Neural cell (in vitro differentiated cells): ENCODE results near the gene SLC1A2. TPM values are rescaled to one million over a fixed set of nuclear protein-coding genes. Genes with fewer than 3 reads are reported as not detected.

Experiments used
- H2AFZ ChIP-seq: fragments of 200-600, 300-800 bp; sonication (generic), shearing (Covaris generic); 2 replicates; pipeline ENCODE4 v1.6.0; 2014; ENCODE audit warnings: low read depth, mild to moderate bottlenecking, antibody characterized with exemption, low read length, moderate library complexity
- H3F3A ChIP-seq: fragments of 200-600 bp; shearing (Covaris generic); 2 replicates; pipeline ENCODE4 v1.6.1; 2016; ENCODE audit warnings: mild to moderate bottlenecking, moderate library complexity, mixed read lengths, antibody characterized with exemption, low read length; ENCODE audit not compliant: insufficient read depth, poor library complexity, severe bottlenecking
- H3K27ac ChIP-seq: fragments of 200-600, 300-800 bp; sonication (generic), shearing (Covaris generic); 2 replicates; pipeline ENCODE4 v1.5.1; 2014; ENCODE audit warnings: mild to moderate bottlenecking, low read length, moderate library complexity
- H3K27me3 ChIP-seq: fragments of 300-800, 200-600 bp; sonication (generic), shearing (Covaris generic); 2 replicates; pipeline ENCODE4 v1.6.0; 2014; ENCODE audit warnings: mild to moderate bottlenecking, low read depth, low read length, moderate library complexity; ENCODE audit not compliant: insufficient read depth
- H3K36me3 ChIP-seq: fragments of 300-800, 200-600 bp; sonication (generic), shearing (Covaris generic); 2 replicates; pipeline ENCODE4 v1.5.1; 2014; ENCODE audit warnings: mild to moderate bottlenecking, antibody characterized with exemption, low read length, moderate library complexity; ENCODE audit not compliant: insufficient read depth
- H3K4me2 ChIP-seq: fragments of 300-800, 200-600 bp; sonication (generic), shearing (Covaris generic); 2 replicates; pipeline ENCODE4 v1.6.0; 2014; ENCODE audit warnings: mild to moderate bottlenecking, low read length
- H3K4me3 ChIP-seq: fragments of 300-800, 200-600 bp; sonication (generic), shearing (Covaris generic); 2 replicates; pipeline ENCODE4 v1.5.1; 2014; ENCODE audit warnings: mild to moderate bottlenecking, low read length, moderate library complexity
- H3K79me2 ChIP-seq: fragments of 200-600 bp; shearing (Covaris generic); replicated peaks from 2 replicates; pipeline ENCODE4 v1.6.0; 2014; ENCODE audit warnings: mild to moderate bottlenecking, low read length, moderate library complexity; ENCODE audit not compliant: insufficient read depth
- H3K9ac ChIP-seq: fragments of 300-800, 200-600 bp; sonication (generic), shearing (Covaris generic); 2 replicates; pipeline ENCODE4 v1.6.1; 2016; ENCODE audit warnings: mild to moderate bottlenecking, low read length, mixed read lengths
- H3K9me2 ChIP-seq: fragments of 200-600 bp; shearing (Covaris generic); 2 replicates; pipeline ENCODE4 v1.6.1; 2016; ENCODE audit warnings: mild to moderate bottlenecking, low read length, mixed read lengths; ENCODE audit not compliant: insufficient read depth
- H3K9me3 ChIP-seq: fragments of 200-600, 300-800 bp; sonication (generic), shearing (Covaris generic); 2 replicates; pipeline ENCODE4 v1.6.1; 2016; ENCODE audit warnings: mild to moderate bottlenecking, mixed run types, low read length, moderate library complexity, mixed read lengths
- H4K20me1 ChIP-seq: fragments of 200-600 bp; shearing (Covaris generic); 2 replicates; pipeline ENCODE4 v1.6.1; 2016; ENCODE audit warnings: mild to moderate bottlenecking, mixed run types; ENCODE audit not compliant: insufficient read depth
- CTCF ChIP-seq: fragments of 450-650 bp; IDR thresholded peaks from 2 replicates; pipeline ENCODE4 v1.5.1; 2014; ENCODE audit warnings: antibody characterized with exemption, mild to moderate bottlenecking, moderate library complexity; ENCODE audit not compliant: poor library complexity, severe bottlenecking
- EP300 ChIP-seq: fragments of 450-650 bp; conservative IDR thresholded peaks from 2 replicates; pipeline ENCODE4 v1.6.1; 2014; ENCODE audit warnings: antibody characterized with exemption, mild to moderate bottlenecking, moderate library complexity; ENCODE audit not compliant: poor library complexity, severe bottlenecking
- EZH2 ChIP-seq: fragments of 200-600, 300-800 bp; shearing (Covaris generic), sonication (generic); IDR thresholded peaks from 2 replicates; pipeline ENCODE4 v1.6.1; 2014; ENCODE audit warnings: antibody characterized with exemption, low read length, borderline replicate concordance, mild to moderate bottlenecking; ENCODE audit not compliant: insufficient read depth, poor library complexity, severe bottlenecking
- MXI1 ChIP-seq: fragments of 450-650 bp; conservative IDR thresholded peaks from 2 replicates; pipeline ENCODE4 v1.6.1; 2014; ENCODE audit warnings: antibody characterized with exemption, mild to moderate bottlenecking; ENCODE audit not compliant: poor library complexity, severe bottlenecking
- POLR2AphosphoS5 ChIP-seq: IDR thresholded peaks from 2 replicates; pipeline ENCODE4 v1.6.1; 2012
- RAD21 ChIP-seq: fragments of 450-650 bp; conservative IDR thresholded peaks from 2 replicates; pipeline ENCODE4 v1.6.1; 2014; ENCODE audit warnings: antibody characterized with exemption, mild to moderate bottlenecking, moderate library complexity
- SMC3 ChIP-seq: fragments of 450-650 bp; conservative IDR thresholded peaks from 2 replicates; pipeline ENCODE4 v1.6.1; 2014; ENCODE audit warnings: antibody characterized with exemption, mild to moderate bottlenecking, moderate library complexity; ENCODE audit not compliant: poor library complexity
- TAF1 ChIP-seq: IDR thresholded peaks from 2 replicates; pipeline ENCODE4 v1.6.1; 2012; ENCODE audit warnings: low read depth
- polyA plus RNA-seq: library from polyadenylated mRNA; depleted of rRNA; stranded (reverse); fragments of >200 nt; gene quantifications from 2 replicates; pipeline ENCODE4 v1.2.3, GENCODE V29; 2014
- TF ChIP-seq, protein P1 (sequence below): IDR thresholded peaks from 2 replicates; pipeline ENCODE4 v1.6.1; 2012; ENCODE audit warnings: borderline replicate concordance

Gene SLC1A2
- polyA plus RNA-seq, 1 donor from 2014 or later, result 134 TPM

DNA sequence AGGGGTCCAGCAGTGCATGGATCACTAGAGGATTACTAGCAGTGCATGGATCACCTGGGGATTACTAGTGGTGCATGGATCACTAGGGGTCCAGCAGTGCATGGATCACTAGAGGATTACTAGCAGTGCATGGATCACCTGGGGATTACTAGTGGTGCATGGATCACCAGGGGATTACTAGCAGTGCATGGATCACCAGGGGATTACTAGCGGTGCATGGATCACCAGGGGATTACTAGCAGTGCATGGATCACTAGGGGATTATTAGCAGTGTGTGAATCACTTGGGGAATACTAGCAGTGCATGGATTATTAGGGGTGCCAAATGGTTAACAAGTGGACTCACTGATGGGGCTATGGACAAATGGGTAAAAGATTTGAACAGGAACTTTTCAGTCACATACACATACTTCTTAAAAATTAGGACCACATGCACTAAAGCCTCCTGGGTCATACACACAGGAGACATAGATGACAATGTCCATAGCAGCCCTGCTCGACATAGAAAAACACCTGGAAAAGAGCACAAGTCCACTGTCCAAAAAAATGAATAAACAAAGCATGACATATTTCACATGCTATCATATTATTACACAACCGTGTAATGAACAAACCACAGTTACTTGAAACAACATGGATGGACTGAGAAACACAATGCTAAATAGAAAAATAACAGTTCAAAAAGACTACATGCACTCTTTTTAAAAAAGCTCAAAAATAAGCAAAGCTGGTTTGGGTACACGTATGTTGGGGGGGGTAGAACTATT, 170.6 kb downstream of the SLC1A2 start:
- Histone ChIP-seq H4K20me1 (no peaks in the 10 kb centered on the region), H3K9me2 (no peaks in the 10 kb centered on the region), H3K27me3 (no peaks in the 10 kb centered on the region), H3K4me2 (no peak overlapping the region), H2AFZ (no peak overlapping the region), H3K9ac (no peak overlapping the region), H3K4me3 (no peak overlapping the region), H3K27ac (no peak overlapping the region), H3K79me2 (no peaks in the 10 kb centered on the region), H3K36me3 (peaks cover 11% of the 10 kb centered on the region), H3F3A (no peaks in the 10 kb centered on the region), H3K9me3 (no peaks in the 10 kb centered on the region)
- TF ChIP-seq SMC3 (no peak), POLR2AphosphoS5 (no peak)

- Histone ChIP-seq H3K27ac (no peak overlapping the region), H3K9me3 (no peaks in the 10 kb centered on the region), H3K4me3 (no peak overlapping the region), H3K9me2 (no peaks in the 10 kb centered on the region), H3K79me2 (no peaks in the 10 kb centered on the region), H2AFZ (no peak overlapping the region), H3K4me2 (no peak overlapping the region), H3K27me3 (no peaks in the 10 kb centered on the region), H3K9ac (no peak overlapping the region), H3F3A (no peaks in the 10 kb centered on the region), H4K20me1 (no peaks in the 10 kb centered on the region), H3K36me3 (peaks cover 11% of the 10 kb centered on the region)
- TF ChIP-seq, protein P1, sequence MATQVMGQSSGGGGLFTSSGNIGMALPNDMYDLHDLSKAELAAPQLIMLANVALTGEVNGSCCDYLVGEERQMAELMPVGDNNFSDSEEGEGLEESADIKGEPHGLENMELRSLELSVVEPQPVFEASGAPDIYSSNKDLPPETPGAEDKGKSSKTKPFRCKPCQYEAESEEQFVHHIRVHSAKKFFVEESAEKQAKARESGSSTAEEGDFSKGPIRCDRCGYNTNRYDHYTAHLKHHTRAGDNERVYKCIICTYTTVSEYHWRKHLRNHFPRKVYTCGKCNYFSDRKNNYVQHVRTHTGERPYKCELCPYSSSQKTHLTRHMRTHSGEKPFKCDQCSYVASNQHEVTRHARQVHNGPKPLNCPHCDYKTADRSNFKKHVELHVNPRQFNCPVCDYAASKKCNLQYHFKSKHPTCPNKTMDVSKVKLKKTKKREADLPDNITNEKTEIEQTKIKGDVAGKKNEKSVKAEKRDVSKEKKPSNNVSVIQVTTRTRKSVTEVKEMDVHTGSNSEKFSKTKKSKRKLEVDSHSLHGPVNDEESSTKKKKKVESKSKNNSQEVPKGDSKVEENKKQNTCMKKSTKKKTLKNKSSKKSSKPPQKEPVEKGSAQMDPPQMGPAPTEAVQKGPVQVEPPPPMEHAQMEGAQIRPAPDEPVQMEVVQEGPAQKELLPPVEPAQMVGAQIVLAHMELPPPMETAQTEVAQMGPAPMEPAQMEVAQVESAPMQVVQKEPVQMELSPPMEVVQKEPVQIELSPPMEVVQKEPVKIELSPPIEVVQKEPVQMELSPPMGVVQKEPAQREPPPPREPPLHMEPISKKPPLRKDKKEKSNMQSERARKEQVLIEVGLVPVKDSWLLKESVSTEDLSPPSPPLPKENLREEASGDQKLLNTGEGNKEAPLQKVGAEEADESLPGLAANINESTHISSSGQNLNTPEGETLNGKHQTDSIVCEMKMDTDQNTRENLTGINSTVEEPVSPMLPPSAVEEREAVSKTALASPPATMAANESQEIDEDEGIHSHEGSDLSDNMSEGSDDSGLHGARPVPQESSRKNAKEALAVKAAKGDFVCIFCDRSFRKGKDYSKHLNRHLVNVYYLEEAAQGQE, result no peak
- no peak for TF ChIP-seq EP300
- TF ChIP-seq SMC3, result no peak
- no peak for TF ChIP-seq RAD21
- TF ChIP-seq MXI1, result no peak
- no peak for TF ChIP-seq EZH2
- no peak for TF ChIP-seq POLR2AphosphoS5
- TF ChIP-seq TAF1, result no peak
- no peak for TF ChIP-seq CTCF
These were observed 171.5 kb downstream of the SLC1A2 start for GRCh38 chr11:35247863-35248262.
